HG02623 (cell line): Measurements from ENCODE around the gene SAMD10.

Experiments
- ATAC-seq: cut with Tn5 transposase; IDR thresholded peaks from one replicate; pipeline ENCODE4 v1.9.1; 2021; ENCODE audit warnings: moderate library complexity; ENCODE audit not compliant: unreplicated experiment

SAMD10 gene

GRCh38 chr20:63957690-63958441 is 21.6 kb downstream of the SAMD10 start:
- ATAC-seq: no peak

DNA sequence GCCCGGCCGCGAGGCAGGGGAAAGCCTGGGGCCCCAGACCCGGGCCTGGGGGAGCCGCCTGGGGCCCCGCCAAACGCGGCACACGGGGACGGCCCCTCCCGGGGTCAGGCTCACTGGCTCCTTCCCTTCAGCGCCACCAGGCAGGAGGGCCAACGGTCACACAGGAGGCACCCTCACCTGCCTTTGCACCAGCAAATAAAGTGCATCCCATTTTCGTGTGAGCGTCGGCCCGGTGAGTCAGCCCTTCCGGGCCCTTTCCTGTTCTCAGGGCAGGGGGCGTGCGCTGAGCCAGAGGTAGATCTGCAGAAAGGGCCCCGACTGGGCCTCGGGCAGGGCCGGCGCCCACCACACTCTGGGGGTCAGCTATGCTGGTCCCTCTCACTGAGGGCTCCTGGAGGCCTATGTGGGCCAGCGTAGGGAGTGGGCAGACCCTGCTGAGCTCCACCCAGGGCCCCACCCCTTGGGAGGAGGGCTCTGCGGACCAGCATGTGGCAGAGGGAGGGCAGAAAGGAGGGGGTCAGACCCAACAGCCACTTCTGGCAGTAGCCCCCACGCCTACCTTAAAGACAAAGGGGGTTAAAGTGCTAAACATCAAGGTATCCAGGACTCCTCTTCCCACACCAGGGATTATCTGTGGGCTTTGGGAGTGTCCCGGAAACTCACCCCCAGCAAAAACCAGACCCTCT is 22.3 kb downstream of the SAMD10 start:
- ATAC-seq: no peak

DNA sequence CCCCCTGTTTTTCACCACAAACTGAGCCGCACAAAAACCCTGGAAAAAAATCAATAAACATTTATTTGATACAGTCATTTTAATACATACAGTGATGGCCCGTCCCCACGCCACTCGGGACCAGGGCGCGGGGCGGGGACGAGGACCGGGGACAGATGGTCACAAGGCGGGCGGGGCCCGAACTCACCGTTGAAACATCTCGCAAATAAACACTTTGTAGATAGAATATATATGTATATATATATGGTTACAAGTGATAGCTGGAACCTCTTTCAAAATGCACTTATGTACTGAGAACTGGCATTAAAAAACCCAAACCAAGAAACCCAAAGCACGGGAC is 22.8 kb downstream of the SAMD10 start:
- no peak for ATAC-seq

DNA sequence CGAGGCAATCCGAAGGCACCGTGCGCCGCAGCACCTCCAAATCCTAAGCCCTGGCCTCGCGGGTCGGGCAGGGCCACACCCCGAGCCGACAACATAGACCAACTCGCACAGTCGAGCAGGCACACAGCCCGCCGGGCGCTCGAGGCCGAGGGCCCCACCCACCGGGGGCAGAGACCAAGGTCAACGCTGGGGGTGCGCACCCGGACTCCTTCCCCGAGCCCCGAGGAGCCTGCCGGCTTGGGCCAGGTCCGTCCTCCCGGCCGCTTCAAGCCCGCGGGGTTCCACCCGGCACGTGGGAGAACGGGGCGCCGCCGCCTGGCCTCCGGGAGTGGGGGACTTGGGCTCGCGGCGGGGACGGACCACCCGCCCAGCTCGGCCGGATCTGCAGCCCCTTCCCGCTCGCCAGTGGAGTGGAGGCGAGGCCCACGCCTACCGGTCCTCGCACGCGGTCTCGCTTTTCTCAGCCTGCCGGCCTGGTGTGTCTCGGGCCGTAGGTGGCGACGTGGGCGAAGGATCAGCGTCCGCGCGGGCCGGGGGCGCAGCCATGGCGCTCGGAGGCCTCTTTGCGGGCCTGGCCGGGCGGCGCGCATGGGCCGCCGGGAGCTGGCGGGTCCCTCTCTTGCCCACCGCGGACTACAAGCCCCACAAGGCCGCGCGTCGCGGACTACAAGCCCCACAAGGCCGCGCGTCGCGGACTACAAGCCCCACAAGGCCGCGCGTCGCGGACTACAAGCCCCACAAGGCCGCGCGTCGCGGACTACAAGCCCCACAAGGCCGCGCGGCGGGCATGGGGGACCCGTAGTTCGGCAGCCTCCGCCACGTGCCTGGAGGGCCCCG is 23.4 kb downstream of the SAMD10 start, which contains the start of gene UCKL1:
TSS of gene UCKL1 (minus strand) at position 590 of the 837 bp plus-strand sequence. CDS start at position 546, 44 bp downstream.
- ATAC-seq: peak; percentile 69

DNA sequence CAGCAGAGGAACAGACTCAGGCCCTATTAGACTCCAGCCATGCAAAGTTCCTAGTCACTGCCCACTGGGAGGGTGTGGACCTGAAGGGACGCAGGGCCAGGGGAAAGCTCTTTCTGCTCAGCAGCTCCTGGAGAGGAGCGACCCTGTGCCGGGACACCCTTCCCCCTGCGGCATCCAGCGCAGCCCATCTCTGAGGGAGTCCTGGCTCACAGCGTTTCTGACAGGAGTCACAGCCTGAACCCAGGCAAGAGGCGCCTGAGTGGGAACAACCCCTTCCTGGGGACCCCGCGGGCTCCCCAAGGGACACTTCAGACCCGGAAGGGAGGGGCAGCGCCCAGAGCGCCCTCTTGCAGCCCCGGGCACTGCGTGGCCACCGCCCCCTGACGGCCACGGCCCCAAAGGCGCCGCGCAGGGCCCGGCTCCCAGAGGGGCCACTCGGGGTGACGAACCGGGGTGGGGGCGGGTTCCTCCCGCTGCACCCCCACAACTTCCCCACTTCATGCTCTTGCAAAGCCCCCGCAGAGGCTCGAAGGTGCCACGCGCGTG is 24.1 kb downstream of the SAMD10 start:
- ATAC-seq: peak; percentile 12

GRCh38 chr20:63953764-63954429 is 25.5 kb downstream of the SAMD10 start:
- no peak for ATAC-seq

DNA sequence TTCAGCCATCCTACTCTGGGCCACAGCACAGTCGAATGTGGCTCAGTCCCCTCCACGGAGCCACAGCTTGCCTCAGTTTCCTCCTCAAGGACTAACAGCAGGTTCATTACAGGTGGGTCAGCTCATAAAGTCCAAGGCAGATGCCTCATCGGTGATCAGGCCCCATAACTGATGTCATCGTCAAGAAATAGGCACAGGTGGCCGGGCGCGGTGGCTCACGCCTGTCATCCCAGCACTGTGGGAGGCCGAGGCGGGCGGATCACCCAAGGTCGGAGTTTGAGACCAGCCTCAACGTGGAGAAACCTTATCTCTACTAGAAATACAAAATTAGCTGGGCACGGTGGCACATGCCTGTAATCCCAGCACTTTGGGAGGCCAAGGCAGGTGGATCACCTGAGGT is 26.7 kb downstream of the SAMD10 start:
- no peak for ATAC-seq

DNA sequence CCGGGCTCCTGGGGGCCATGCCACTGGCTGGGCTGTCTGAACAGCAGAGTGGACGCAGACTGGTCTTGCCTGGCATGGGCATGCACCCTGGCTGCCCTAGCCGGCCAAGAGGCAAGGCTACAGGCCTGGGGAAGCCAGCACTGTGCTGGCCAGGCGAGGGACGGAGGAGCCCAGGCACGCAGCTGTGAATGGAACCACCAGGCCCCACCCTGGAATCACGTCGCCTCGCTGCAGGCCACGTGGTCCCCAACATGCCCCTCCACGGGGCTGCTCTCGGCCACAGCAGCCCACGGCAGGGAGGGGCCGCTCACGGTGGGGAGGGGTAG is 27.3 kb downstream of the SAMD10 start:
- ATAC-seq: no peak

- no peak for ATAC-seq
Measured at GRCh38 chr20:63951398-63952209, 27.8 kb downstream of the SAMD10 start.

DNA sequence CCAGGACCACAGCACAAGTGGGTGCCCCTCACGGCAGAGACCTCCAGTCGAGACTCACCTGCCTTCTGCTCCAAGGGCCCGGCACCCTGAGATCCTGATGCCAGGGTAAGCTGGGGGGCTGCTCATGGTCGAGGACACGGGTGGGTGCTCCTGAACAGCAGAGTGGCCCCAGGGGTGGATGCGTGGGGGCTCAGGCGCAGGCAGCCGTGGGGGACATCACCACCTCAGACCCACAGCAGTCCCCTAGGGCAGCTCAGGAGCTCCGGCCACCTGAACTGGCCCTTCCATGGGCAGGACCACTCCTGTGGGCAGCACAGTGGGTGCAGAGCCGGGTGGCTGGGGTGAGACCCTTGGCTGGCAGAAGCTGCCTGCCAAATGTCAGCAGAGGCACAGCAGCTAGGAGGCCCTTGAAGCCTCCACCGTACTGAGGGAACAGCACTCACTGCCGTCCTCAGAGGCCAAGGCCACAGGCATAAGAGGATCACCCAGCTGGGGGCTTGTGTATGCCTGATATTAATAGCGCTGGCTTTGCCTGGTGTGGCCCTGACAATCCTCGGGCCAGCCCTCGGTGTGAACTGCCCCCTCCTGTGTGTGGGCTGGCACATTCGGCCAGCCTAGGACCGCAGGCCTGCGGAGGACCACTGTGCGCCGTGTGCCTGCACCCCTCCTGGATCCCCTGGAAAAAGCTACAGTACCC is 28.6 kb downstream of the SAMD10 start:
- no peak for ATAC-seq

DNA sequence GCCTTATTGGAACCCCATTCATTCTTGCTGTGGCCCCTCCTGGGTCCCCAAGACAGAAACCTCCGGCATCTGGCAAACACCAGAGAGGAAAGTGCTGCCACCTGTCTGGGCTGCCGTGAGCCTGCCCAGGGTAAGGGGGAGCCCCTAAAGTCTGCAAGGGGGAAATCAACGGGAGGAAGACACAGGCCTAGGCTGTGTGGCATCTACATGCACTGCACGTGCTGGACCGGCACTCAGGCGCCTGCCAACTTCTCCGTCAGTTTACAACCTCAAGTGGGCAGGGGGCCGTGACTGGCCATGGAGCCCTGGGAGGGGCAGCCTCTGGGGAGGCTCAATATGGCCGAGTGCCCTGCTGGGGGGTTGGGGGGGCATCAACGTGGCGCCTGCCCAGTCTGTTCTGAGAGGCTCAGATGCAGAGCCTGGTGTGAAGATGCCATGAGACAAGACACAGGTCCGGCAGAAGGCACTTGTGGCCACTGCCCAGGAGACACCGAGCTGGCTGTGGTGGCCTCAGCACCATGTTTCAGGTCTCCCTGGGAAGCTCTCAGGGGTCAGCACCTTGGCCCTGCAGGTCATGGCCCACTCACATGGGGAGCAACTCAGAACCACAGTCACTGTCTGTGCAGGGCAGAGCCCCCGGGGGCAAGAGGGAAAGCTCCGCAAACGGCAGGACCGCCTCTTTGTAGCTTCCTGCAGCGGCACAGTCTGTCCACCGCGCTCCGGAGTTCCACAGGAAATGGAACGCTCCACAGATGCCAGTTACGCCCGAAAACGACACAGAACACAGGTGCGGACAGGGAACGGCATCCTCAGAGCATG is 31.6 kb downstream of the SAMD10 start:
- ATAC-seq: no peak

- no peak for ATAC-seq
Measured at GRCh38 chr20:63946986-63947637, 32.3 kb downstream of the SAMD10 start.

DNA sequence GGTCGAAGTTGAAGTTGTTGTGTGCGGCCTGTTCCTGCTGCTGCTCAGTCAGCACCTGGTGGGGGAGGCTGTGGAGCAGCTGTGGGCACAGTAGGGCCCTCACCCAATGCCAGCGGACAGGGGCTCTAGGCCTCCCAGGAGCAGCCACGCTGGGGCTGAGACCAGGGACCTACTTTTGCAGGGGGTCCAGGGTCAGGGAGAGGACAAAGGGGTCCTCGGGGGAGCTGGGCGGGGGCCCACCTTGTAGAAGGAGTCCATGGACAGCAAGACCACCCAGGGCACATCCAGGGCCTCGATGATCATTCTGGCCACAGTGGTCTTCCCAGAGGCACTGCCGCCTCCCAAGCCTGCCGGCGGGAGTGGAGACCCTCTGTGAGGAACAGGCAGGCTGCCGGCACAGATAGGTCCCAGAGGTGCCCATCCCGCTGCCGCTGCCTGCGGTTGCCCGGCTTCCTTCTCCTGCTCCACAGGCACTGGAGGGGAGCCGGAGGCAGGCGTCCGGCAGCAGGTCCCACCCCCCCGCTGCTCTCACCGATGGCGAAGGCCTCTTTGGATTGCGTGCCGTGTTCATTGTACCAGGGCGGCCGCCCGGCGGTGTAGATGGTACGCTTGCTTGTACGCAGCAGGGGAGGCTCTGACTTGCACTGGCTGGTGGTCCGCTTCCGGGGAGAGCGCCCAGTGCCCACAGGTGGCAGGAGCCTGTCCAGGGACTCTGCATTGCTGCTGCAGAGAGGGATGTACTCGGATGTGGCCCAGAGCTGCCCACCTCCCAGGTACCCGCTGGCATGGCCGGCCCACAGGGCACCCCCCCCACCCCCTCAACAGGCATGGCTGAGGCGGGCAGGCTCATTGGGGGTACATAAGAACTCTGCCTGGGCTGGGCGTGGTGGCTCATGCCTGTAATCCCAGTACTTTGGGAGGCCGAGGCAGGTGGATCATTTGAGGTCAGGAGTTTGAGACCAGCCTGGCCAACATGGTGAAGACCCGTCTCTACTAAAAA is 33.2 kb downstream of the SAMD10 start:
- no peak for ATAC-seq

DNA sequence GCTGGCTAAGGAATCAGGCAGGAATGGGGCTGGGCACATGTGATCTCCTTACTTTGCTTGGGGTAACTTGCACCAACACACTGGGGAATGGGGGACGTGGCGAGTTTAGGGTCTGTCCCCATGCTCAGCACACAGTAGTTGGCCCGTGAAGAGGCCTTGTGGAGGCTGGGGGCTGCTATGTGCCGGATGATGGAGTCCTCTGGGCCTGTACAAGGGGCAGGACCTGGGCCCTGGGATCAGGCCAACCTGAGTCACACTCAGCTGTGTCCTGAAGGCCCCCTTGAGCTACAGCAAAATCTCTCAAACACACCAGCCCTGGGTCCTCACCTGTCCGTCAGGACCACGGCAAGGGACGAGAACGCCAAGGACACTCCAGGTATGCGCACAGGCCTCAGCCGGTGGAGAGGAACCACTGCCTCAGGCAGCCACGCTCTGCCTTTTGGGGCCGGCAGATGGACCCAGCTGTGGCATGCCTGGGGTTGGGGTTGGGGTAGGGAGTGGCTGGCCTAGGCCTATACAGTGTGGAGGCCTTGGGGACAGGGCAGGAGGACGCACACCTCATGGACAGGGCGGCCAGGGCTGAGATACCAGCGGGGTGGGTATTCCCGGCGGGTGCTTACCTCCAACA is 34.3 kb downstream of the SAMD10 start:
- ATAC-seq: no peak

DNA sequence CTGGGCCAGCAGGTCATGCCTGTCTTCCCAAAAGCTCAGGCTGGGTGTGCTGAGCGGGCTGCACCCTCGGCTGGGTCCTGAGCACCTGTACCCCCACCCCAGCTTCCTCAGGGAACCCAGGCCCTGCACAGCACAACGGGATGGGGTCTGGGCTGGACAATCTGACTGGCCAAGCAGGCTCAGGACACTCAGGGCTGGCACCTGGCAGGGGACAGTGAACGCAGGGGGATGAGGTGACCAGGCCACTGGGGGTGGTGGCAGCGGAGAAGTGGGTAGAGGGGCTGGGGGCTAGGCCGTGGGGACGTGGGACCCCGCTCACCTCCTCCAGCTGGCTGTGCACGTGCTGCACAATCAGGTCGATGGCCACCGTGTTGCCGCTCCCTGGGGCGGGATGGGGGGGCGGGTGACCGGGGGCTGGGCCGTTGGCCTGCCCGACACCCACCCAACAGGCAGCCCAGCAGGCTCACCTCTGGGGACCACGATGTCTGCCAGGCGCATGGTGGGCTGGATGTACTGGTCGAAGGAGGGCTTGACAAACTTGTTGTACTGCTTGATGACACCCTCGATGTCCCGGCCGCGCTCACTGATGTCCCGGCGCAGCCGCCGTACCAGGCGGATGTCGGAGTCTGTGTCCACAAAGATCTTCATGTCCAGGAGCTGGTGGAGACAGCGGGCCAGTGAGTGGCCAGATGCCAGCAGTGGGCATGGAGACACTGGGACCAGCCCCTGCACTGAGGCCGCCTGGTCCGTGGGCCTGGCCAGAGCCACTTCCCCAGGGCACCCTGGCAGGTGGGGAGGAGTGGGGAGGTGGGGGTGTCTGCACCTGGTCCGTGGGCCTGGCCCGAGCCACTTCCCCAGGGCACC is 35.1 kb downstream of the SAMD10 start:
- no peak for ATAC-seq

GRCh38 chr20:63943808-63944077 is 35.7 kb downstream of the SAMD10 start:
- no peak for ATAC-seq
